Measurements from ENCODE around the gene FRMPD4.

DNA sequence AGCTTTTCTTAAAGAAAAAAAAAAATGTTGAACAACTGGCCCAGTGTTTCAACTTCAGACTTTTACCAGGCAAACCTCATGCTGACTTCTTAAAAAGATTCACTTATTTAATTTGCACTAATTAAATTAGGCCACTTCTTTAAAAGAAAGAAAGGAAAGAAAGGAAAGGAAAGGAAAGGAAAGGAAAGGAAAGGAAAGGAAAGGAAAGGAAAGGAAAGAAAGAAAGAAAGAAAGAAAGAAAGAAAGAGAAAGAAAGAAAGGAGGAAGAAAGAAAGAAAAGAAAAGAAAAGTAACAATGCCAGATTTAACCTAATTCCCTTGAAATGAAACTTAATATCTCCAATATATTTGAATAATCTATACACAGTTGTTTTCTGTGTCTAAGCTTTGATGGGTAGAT, 581.6 kb downstream of the FRMPD4 start:
- no peak for TF ChIP-seq ZFX (IDR thresholded peaks at IDR 0.05)
- TF ChIP-seq, protein P1, sequence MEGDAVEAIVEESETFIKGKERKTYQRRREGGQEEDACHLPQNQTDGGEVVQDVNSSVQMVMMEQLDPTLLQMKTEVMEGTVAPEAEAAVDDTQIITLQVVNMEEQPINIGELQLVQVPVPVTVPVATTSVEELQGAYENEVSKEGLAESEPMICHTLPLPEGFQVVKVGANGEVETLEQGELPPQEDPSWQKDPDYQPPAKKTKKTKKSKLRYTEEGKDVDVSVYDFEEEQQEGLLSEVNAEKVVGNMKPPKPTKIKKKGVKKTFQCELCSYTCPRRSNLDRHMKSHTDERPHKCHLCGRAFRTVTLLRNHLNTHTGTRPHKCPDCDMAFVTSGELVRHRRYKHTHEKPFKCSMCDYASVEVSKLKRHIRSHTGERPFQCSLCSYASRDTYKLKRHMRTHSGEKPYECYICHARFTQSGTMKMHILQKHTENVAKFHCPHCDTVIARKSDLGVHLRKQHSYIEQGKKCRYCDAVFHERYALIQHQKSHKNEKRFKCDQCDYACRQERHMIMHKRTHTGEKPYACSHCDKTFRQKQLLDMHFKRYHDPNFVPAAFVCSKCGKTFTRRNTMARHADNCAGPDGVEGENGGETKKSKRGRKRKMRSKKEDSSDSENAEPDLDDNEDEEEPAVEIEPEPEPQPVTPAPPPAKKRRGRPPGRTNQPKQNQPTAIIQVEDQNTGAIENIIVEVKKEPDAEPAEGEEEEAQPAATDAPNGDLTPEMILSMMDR (conservative IDR thresholded peaks at IDR 0.05) = no peak
